HFFc6 (cell line): ENCODE measurements around the gene DPYSL4. TPM values are rescaled to one million over a fixed set of nuclear protein-coding genes. Genes with fewer than 3 reads are reported as not detected.
"Not testable (repeated sequence)": the region's sequence is repeated elsewhere in the genome, so short reads cannot be mapped to it uniquely, and the experiment has no call there.

ENCODE experiments used
- DNase-seq: peaks from one replicate; pipeline ENCODE4 v3.0.0-alpha.2; 2018
- H3K27ac Mint-ChIP-seq: 2 replicates; pipeline ENCODE4 v1.8.0; 2020; ENCODE audit warnings: mild to moderate bottlenecking, mixed read lengths
- H3K27me3 Mint-ChIP-seq: 2 replicates; pipeline ENCODE4 v1.8.0; 2021; ENCODE audit warnings: mild to moderate bottlenecking, moderate library complexity, mixed read lengths; ENCODE audit not compliant: insufficient read depth
- H3K36me3 Mint-ChIP-seq: 2 replicates; pipeline ENCODE4 v1.8.0; 2021; ENCODE audit warnings: low read depth, mixed read lengths
- H3K4me1 Mint-ChIP-seq: 2 replicates; pipeline ENCODE4 v1.8.0; 2020; ENCODE audit warnings: low read depth, mixed read lengths
- H3K4me3 Mint-ChIP-seq: 2 replicates; pipeline ENCODE4 v1.8.0; 2020; ENCODE audit warnings: mild to moderate bottlenecking, moderate library complexity, mixed read lengths
- H3K9me3 Mint-ChIP-seq: 2 replicates; pipeline ENCODE4 v1.8.0; 2020; ENCODE audit warnings: mild to moderate bottlenecking, mixed read lengths
- total RNA-seq, 6 experiments: library from RNA; stranded (reverse); fragmentation: NEBNext Ultra II Directional; extraction: Animal tissue kit (Norgen Biotek cat#: 25700); gene quantifications; 2 replicates in 1 of 6; 3 replicates in 5 of 6; pipeline ENCODE4 v1.2.3, GENCODE V29; 2021
- TF ChIP-seq, protein P1 (sequence below): fragments of 200-600 bp; sonication (generic); IDR thresholded peaks from 2 replicates; pipeline ENCODE4 v1.5.0; 2021; ENCODE audit warnings: antibody characterized with exemption, mild to moderate bottlenecking

DPYSL4 gene
- total RNA-seq, 6 experiments from 2014 or later, result 0.13 to 2.4 (median 0.34) TPM

DNA sequence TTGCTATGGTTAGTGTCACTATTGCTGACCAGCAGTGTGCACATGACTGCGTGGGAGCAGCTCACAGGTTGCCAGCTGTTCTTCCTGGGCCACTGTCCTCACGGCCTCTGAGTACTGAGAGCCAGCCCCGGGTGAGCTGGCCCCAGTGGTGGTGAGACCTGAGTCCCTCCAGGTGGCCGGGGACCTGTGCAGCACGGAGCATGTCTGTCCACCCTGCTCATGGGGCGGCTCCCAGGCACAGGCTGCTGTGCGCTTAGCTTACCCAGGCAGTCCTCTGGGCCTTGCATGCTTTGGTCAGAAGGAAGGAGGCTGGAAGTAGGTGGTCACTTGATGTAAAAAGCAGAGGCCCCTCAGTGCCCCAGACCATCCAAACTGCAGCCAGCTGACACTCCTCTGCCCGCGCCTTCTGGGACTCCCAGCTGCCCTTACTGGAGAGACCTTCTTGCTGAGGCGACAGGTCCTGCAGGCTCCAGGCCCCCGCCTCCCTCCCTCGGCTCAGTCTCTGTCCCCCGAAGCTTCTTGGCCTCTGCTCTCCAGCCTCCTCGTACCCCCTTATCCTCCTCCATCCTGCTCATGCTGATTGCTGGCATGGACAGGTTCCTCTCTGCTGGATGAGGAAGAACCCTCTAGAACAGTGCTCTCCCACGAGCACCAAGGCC, 30.9 kb upstream of the DPYSL4 start:
- no peak for DNase-seq
- H3K4me3 Mint-ChIP-seq, result no peak overlapping the region
- H3K36me3 Mint-ChIP-seq, result no peaks in the 10 kb centered on the region
- TF ChIP-seq, protein P1, sequence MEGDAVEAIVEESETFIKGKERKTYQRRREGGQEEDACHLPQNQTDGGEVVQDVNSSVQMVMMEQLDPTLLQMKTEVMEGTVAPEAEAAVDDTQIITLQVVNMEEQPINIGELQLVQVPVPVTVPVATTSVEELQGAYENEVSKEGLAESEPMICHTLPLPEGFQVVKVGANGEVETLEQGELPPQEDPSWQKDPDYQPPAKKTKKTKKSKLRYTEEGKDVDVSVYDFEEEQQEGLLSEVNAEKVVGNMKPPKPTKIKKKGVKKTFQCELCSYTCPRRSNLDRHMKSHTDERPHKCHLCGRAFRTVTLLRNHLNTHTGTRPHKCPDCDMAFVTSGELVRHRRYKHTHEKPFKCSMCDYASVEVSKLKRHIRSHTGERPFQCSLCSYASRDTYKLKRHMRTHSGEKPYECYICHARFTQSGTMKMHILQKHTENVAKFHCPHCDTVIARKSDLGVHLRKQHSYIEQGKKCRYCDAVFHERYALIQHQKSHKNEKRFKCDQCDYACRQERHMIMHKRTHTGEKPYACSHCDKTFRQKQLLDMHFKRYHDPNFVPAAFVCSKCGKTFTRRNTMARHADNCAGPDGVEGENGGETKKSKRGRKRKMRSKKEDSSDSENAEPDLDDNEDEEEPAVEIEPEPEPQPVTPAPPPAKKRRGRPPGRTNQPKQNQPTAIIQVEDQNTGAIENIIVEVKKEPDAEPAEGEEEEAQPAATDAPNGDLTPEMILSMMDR, result no peak
- H3K27me3 Mint-ChIP-seq, result no peaks in the 10 kb centered on the region; the same call in 1 of the 2 replicates
- H3K4me1 Mint-ChIP-seq, result no peaks in the 10 kb centered on the region
- H3K9me3 Mint-ChIP-seq, result no peaks in the 10 kb centered on the region
- no peak overlapping the region for H3K27ac Mint-ChIP-seq

DNA sequence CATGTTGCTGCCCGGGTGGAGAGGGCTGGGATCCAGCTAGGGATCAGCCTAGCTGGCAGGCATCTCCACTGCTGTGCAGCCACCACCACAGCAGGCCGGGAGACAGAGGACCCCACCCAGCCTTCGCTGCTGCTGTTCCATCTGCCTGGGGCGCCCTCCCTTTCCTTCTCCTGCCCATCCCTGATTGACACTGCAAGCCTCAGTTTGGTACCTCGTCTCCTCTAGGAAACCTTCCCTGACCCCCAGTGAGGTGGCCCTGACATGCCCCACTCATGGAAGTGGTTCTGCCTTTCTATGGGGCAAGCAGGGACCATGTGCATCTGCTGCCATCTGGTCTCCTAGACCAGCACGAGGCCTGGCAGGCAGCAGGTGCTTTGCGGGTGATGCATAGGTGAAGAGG, 30.4 kb upstream of the DPYSL4 start:
- Mint-ChIP-seq H3K36me3 (no peaks in the 10 kb centered on the region), H3K27ac (no peak overlapping the region), H3K27me3 (no peaks in the 10 kb centered on the region; the same call in 1 of the 2 replicates), H3K9me3 (no peaks in the 10 kb centered on the region), H3K4me3 (no peak overlapping the region), H3K4me1 (no peaks in the 10 kb centered on the region)
- DNase-seq, result no peak
- TF ChIP-seq, protein P1, result no peak

DNA sequence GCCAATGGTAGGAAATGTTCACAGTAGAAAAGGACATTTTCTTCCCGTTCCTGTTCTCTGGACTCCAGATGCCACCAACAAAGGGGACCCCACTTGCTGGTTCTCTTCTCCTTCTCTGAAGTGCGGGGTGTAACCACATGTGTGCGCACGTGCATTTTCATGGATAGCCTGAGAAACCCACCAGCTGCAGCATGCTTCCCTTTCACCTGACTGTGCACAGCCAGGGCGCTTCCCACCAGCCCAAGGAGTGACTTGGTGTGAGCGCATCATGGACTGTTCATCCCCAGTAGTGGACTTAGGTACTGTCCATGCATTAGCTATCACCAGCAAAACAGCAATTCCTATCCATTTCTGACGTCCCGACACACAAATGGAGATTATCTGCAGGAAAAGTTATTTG, 29.6 kb upstream of the DPYSL4 start:
- no peaks in the 10 kb centered on the region for H3K36me3 Mint-ChIP-seq
- H3K27ac Mint-ChIP-seq, result no peak overlapping the region
- H3K27me3 Mint-ChIP-seq, result no peaks in the 10 kb centered on the region; the same call in 1 of the 2 replicates
- DNase-seq, result no peak
- no peaks in the 10 kb centered on the region for H3K9me3 Mint-ChIP-seq
- no peaks in the 10 kb centered on the region for H3K4me1 Mint-ChIP-seq
- H3K4me3 Mint-ChIP-seq, result no peak overlapping the region
- TF ChIP-seq, protein P1, result no peak

DNA sequence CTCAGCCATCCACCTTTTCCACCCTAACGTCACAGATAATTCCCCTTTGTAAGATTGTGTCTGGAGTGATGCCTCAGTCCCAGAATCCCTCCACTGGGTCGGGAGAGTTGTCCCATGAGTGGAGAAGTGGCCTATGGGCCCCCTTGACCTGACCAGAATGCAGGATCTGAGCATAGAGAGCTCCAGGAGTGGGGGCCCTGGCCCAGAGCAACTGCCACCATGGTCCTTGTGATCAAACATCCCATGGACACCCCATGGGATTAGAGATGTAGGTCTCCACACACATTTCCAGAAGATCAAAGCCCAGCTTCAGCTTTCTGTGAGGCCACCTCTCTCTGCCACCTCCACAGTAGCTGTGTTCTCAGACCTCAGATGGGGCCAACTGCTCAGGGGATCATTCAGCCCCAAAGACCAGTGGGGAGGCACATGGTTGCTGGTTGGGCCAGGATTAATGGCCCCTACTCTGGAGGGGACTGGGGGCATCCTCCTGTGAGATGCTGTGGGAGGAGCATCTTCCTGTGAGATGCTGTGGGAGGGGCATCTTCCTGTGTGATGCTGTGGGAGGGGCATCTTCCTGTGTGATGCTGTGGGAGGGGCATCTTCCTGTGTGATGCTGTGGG, 28.5 kb upstream of the DPYSL4 start:
- DNase-seq, result no peak
- TF ChIP-seq, protein P1, result no peak
- Mint-ChIP-seq H3K4me3 (no peak overlapping the region), H3K9me3 (no peaks in the 10 kb centered on the region), H3K27ac (no peak overlapping the region), H3K4me1 (no peaks in the 10 kb centered on the region), H3K27me3 (no peaks in the 10 kb centered on the region; the same call in 1 of the 2 replicates), H3K36me3 (no peaks in the 10 kb centered on the region)

DNA sequence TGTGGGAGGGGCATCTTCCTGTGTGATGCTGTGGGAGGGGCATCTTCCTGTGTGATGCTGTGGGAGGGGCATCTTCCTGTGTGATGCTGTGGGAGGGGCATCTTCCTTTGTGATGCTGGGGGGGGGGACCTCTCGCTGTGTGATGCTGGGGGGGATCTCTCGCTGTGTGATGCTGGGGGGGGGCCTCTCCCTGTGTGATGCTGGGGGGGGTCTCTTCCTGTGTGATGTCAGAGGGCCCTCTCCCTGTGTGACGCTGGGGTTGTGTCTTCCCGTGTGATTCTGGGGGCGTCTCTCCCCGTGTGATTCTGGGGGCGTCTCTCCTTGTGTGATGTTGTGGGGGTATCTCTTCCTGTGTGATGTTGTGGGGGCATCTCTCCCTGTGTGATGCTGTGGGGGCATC, 27.9 kb upstream of the DPYSL4 start:
- H3K4me1 Mint-ChIP-seq, result no peaks in the 10 kb centered on the region
- no peak for DNase-seq
- H3K36me3 Mint-ChIP-seq, result no peaks in the 10 kb centered on the region
- H3K9me3 Mint-ChIP-seq, result no peaks in the 10 kb centered on the region
- TF ChIP-seq, protein P1, result no peak
- no peak overlapping the region for H3K4me3 Mint-ChIP-seq
- H3K27me3 Mint-ChIP-seq, result no peaks in the 10 kb centered on the region; the same call in 1 of the 2 replicates
- H3K27ac Mint-ChIP-seq, result no peak overlapping the region

DNA sequence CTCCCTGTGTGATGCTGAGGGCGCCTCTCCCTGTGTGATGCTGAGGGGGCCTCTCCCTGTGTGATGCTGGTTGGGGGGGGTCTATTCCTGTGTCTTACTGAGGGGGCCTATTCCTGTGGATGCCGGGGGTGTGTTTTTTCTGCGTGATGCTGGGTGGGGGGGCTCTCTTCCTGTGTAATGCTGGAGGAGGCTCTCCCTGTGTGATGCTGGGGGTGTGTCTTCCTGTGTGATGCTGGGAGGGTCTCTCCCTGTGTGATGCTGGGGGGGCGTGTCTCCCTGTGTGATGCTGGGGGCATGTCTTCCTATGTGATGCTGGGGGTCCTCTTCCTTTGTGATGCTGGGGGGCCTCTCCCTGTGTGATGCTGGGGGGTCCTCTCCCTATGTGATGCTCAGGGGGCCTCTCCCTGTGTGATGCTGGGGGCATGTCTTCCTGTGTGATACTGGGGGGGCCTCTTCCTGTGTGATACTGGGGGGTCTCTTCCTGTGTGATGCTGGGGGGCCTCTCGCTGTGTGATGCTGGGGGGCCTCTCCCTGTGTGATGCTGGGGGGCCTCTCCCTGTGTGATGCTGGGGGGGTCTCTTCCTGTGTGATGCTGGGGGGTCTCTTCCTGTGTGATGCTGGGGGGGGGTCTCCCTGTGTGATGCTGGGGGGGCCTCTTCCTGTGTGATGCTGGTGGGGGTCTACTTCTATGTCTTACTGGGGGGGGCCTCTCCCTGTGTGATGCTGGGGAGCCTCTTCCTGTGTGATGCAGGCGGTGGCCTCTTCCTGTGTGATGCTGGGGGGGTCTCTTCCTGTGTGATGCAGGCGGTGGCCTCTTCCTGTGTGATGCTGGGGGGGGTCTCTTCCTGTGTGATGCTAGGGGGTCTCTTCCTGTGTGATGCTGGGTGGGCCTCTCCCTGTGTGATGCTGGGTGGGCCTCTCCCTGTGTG, 27.2 kb upstream of the DPYSL4 start:
- H3K9me3 Mint-ChIP-seq, H3K4me3 Mint-ChIP-seq, DNase-seq, H3K4me1 Mint-ChIP-seq, H3K27ac Mint-ChIP-seq, H3K36me3 Mint-ChIP-seq, H3K27me3 Mint-ChIP-seq: not testable (repeated sequence)

DNA sequence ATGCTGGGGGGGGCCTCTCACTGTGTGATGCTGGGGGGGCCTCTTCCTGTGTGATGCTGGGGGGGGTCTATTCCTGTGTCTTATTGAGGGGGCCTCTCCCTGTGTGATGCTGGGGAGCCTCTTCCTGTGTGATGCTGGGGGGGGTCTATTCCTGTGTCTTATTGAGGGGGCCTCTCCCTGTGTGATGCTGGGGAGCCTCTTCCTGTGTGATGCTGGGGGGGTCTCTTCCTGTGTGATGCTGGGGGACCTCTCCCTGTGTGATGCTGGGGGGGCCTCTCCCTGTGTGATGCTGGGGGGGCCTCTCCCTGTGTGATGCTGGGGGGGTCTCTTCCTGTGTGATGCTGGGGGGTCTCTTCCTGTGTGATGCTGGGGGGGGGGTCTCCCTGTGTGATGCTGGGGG, 26.5 kb upstream of the DPYSL4 start:
- not testable (repeated sequence) for DNase-seq, H3K27ac Mint-ChIP-seq, H3K36me3 Mint-ChIP-seq, H3K27me3 Mint-ChIP-seq, H3K4me1 Mint-ChIP-seq, H3K4me3 Mint-ChIP-seq, H3K9me3 Mint-ChIP-seq

DNA sequence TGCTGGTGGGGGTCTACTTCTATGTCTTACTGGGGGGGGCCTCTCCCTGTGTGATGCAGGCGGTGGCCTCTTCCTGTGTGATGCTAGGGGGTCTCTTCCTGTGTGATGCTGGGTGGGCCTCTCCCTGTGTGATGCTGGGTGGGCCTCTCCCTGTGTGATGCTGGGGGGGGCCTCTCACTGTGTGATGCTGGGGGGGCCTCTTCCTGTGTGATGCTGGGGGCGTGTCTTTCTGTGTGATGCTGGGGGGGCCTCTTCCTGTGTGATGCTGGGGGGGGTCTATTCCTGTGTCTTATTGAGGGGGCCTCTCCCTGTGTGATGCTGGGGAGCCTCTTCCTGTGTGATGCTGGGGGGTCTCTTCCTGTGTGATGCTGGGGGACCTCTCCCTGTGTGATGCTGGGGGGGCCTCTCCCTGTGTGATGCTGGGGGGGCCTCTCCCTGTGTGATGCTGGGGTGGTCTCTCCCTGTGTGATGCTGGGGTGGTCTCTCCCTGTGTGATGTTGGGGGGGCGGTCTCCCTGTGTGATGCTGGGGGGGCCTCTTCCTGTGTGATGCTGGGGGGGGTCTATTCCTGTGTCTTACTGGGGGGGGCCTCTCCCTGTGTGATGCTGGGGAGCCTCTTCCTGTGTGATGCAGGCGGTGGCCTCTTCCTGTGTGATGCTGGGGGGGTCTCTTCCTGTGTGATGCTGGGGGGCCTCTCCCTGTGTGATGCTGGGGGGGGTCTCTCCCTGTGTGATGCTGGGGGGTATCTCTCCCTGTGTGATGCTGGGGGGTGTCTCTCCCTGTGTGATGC, 25.7 kb upstream of the DPYSL4 start:
- not testable (repeated sequence) for H3K27me3 Mint-ChIP-seq, H3K4me3 Mint-ChIP-seq, H3K4me1 Mint-ChIP-seq, H3K36me3 Mint-ChIP-seq, DNase-seq, H3K9me3 Mint-ChIP-seq, H3K27ac Mint-ChIP-seq
